Osteoblast (primary cell): ENCODE results near the gene ZCCHC14. TPM values are rescaled to one million over a fixed set of nuclear protein-coding genes. Genes with fewer than 3 reads are reported as not detected.

Experiments
- DNase-seq: peaks from one replicate; pipeline ENCODE4 v3.0.0; 2011; ENCODE audit warnings: low spot score, mixed read lengths; ENCODE audit not compliant: insufficient read length; ENCODE audit errors: missing footprints
- H2AFZ ChIP-seq: 2 replicates; pipeline ENCODE4 v1.6.0; 2011; ENCODE audit warnings: mild to moderate bottlenecking, low read length
- H3K27ac ChIP-seq: 2 replicates; pipeline ENCODE4 v1.5.1; 2011; ENCODE audit warnings: mild to moderate bottlenecking, low read depth, low read length, moderate library complexity
- H3K27me3 ChIP-seq: 2 replicates; pipeline ENCODE4 v1.6.0; 2012; ENCODE audit warnings: mild to moderate bottlenecking, control low read depth, inconsistent platforms, low read length, moderate library complexity; ENCODE audit not compliant: insufficient read depth
- H3K36me3 ChIP-seq: 2 replicates; pipeline ENCODE4 v1.5.1; 2011; ENCODE audit warnings: mild to moderate bottlenecking, low read length, control low read depth, moderate library complexity; ENCODE audit not compliant: insufficient read depth
- H3K4me1 ChIP-seq: 2 replicates; pipeline ENCODE4 v1.5.1; 2011; ENCODE audit warnings: mild to moderate bottlenecking, low read length, control low read depth, moderate library complexity; ENCODE audit not compliant: insufficient read depth
- H3K4me2 ChIP-seq: 2 replicates; pipeline ENCODE4 v1.6.0; 2011; ENCODE audit warnings: mild to moderate bottlenecking, low read length; ENCODE audit not compliant: insufficient read depth
- H3K4me3 ChIP-seq: fragments of 200-600 bp; sonication (generic); 3 replicates; pipeline ENCODE4 v1.5.1; 2012; ENCODE audit warnings: mild to moderate bottlenecking, low read length, inconsistent platforms; ENCODE audit not compliant: insufficient read depth
- H3K79me2 ChIP-seq: 2 replicates; pipeline ENCODE4 v1.6.0; 2012; ENCODE audit warnings: mild to moderate bottlenecking, low read length, control low read depth, inconsistent platforms; ENCODE audit not compliant: insufficient read depth
- H3K9me3 ChIP-seq: 2 replicates; pipeline ENCODE4 v1.5.1; 2011; ENCODE audit warnings: low read depth, low read length, control low read depth
- H4K20me1 ChIP-seq: 2 replicates; pipeline ENCODE4 v1.6.0; 2012; ENCODE audit warnings: mild to moderate bottlenecking, low read length, control low read depth; ENCODE audit not compliant: insufficient read depth
- CTCF ChIP-seq: IDR thresholded peaks from 2 replicates; pipeline ENCODE4 v1.5.1; 2011; ENCODE audit warnings: mild to moderate bottlenecking, low read depth, low read length, moderate library complexity; ENCODE audit errors: extremely low read depth
- total RNA-seq: library from RNA; depleted of rRNA; stranded (reverse); fragments of >200 nt; gene quantifications from 2 replicates; pipeline ENCODE4 v1.2.3, GENCODE V29; 2012

ZCCHC14 gene
- total RNA-seq, 1 donor = 36.9 TPM

DNA sequence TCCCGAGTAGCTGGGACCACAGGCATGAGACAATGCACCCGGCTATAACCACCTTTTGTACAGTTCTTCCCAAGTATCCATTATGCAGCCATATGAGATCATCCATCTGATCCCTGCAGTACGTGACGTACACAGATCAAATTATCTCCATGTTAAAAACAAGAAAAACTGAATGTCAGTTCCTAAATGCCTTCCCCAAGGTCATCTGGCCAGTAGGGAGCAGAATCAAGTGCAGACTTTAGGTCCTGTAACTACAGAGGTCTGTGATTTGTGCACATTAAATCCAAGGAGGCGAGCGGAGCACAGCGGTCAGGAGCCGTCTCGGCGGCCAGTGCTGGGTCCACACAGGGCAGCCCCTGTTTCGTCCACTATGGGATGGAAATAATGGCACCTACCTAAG lies 23.7 kb downstream of the ZCCHC14 start:
- Histone ChIP-seq H3K27ac (no peak overlapping the region), H3K36me3 (no peaks in the 10 kb centered on the region), H3K27me3 (no peaks in the 10 kb centered on the region), H3K4me1 (peaks cover 41% of the 10 kb centered on the region), H3K4me2 (no peak overlapping the region), H4K20me1 (peaks cover 47% of the 10 kb centered on the region), H2AFZ (no peak overlapping the region), H3K9me3 (no peaks in the 10 kb centered on the region), H3K4me3 (no peak overlapping the region), H3K79me2 (peaks cover 83% of the 10 kb centered on the region)
- no peak for TF ChIP-seq CTCF
- no peak for DNase-seq

DNA sequence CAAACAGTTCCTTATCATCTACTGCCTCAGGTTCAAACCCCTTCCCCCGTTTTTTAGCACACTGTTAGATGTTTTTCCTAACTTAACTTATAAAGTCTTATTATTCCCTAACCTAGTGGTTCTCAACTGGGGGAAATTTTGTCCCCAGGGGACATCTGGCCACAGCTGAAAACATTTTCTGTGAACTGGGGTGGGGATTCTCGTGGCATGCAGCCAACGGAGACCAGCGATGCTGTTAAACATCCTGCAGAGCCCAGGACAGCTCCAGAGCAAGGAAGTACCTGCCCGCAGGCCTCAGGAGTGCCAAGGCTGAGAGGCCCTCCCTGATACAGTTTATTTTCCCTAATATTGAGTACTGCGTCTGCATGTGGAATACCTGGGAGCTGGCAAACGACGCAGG lies 24.3 kb downstream of the ZCCHC14 start:
- Histone ChIP-seq H3K4me3 (no peak overlapping the region), H2AFZ (no peak overlapping the region), H3K4me2 (no peak overlapping the region), H3K36me3 (no peaks in the 10 kb centered on the region), H3K4me1 (peaks cover 47% of the 10 kb centered on the region), H3K9me3 (no peaks in the 10 kb centered on the region), H3K27me3 (no peaks in the 10 kb centered on the region), H3K79me2 (peaks cover 82% of the 10 kb centered on the region), H3K27ac (no peak overlapping the region), H4K20me1 (peaks cover 45% of the 10 kb centered on the region)
- TF ChIP-seq CTCF = no peak
- no peak for DNase-seq

- H3K27me3 ChIP-seq = no peaks in the 10 kb centered on the region
- H3K27ac ChIP-seq = peak overlapping the region; percentile 99
- TF ChIP-seq CTCF = no peak
- H3K4me2 ChIP-seq = no peak overlapping the region
- peaks cover 79% of the 10 kb centered on the region for H3K79me2 ChIP-seq
- no peak overlapping the region for H2AFZ ChIP-seq
- peaks cover 48% of the 10 kb centered on the region for H3K4me1 ChIP-seq
- peaks cover 35% of the 10 kb centered on the region for H4K20me1 ChIP-seq
- no peak for DNase-seq
- no peaks in the 10 kb centered on the region for H3K36me3 ChIP-seq
- no peaks in the 10 kb centered on the region for H3K9me3 ChIP-seq
- H3K4me3 ChIP-seq = no peak overlapping the region
Measured at GRCh38 chr16:87466975-87467501, 25.8 kb downstream of the ZCCHC14 start.

DNA sequence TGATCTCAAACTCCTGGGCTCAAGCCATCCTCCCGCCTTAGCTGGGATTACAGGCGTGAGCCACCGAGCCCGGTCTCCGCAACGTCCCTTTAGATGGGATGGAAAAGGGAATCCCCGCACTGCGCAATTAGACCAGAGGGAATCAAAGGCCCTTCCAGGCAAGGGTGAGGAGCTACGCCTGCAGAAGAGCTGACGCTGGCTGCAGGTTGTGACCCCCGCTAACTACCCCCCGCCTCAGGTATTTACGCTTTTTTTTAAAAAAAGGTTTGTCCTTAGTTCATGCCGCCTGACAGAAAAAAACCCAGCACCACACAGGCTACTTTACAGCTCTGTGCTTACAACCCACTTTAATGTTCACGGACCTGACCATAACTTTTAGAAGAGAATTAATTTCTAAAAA lies 26.9 kb downstream of the ZCCHC14 start:
- H3K36me3 ChIP-seq = no peaks in the 10 kb centered on the region
- peaks cover 48% of the 10 kb centered on the region for H3K4me1 ChIP-seq
- peaks cover 32% of the 10 kb centered on the region for H4K20me1 ChIP-seq
- H3K27me3 ChIP-seq = no peaks in the 10 kb centered on the region
- peak overlapping the region; percentile 73 for H3K4me2 ChIP-seq
- H3K27ac ChIP-seq = peak overlapping the region; percentile 99
- no peak for DNase-seq
- H3K4me3 ChIP-seq = no peak overlapping the region
- no peak overlapping the region for H2AFZ ChIP-seq
- H3K79me2 ChIP-seq = peaks cover 78% of the 10 kb centered on the region
- H3K9me3 ChIP-seq = no peaks in the 10 kb centered on the region
- no peak for TF ChIP-seq CTCF
